GM12878 (cell line): ENCODE measurements around the gene ITPR2. TPM values are rescaled to one million over a fixed set of nuclear protein-coding genes. Genes with fewer than 3 reads are reported as not detected.

Experiments
- ATAC-seq: fragments of 200-7000 bp; cut with Tn5 transposase; 3 replicates; pipeline ENCODE4 v1.9.1; 2020; ENCODE audit warnings: mild to moderate bottlenecking, moderate library complexity
- BruUV-seq: library from RNA; stranded (reverse); fragments of 400-500 nt; replicated peaks from 2 replicates; lab custom pipeline; 2021; lab: Mats Ljungman, UMichigan
- CTCF ChIA-PET: fragments of 300-600 bp; sonication (Branson Sonifier 250); formaldehyde crosslinking; extraction: SDS; loops from one replicate; lab custom pipeline; 2021; ENCODE audit warnings: inconsistent platforms; lab: Yijun Ruan, JAX
- POLR2A ChIA-PET: fragments of 350-600 bp; formaldehyde crosslinking; extraction: SDS; loops from one replicate; lab custom pipeline; 2021; ENCODE audit warnings: inconsistent platforms; lab: Charles Lee
- RAD21 ChIA-PET: fragments of 300-600 bp; sonication (Branson Sonifier 250); formaldehyde crosslinking; loops from one replicate; lab custom pipeline; 2023; ENCODE audit warnings: antibody characterized with exemption; ENCODE audit not compliant: unreplicated experiment; lab: Charles Lee
- SMC1A ChIA-PET: fragments of 300-600 bp; sonication (Branson Sonifier 250); formaldehyde crosslinking; loops from one replicate; lab custom pipeline; 2023; ENCODE audit not compliant: unreplicated experiment, uncharacterized antibody; lab: Charles Lee
- DNase-seq: peaks from one replicate; pipeline ENCODE4 v3.0.0-alpha.2; 2011; ENCODE audit warnings: low read depth, low spot score
- FAIRE-seq: peaks from 3 replicates; lab custom pipeline; 2011; peaks lifted over from hg19 to GRCh38; lab: Jason Lieb, UNC
- H2AFZ ChIP-seq: 2 replicates; pipeline ENCODE4 v1.6.0; 2011; ENCODE audit warnings: low read depth, low read length, control low read depth; ENCODE audit not compliant: control insufficient read depth
- H3K27ac ChIP-seq: 2 replicates; pipeline ENCODE4 v1.5.1; 2011; ENCODE audit warnings: control low read depth; ENCODE audit not compliant: control insufficient read depth, insufficient read depth
- H3K27me3 ChIP-seq, 2 experiments: replicated peaks in 1 of 2; 2 replicates each; pipeline versions ENCODE4 v1.6.0 to v1.6.1; 2011; ENCODE audit warnings: low read length in 1 of 2; ENCODE audit not compliant: control insufficient read depth in 2 of 2, insufficient read depth in 2 of 2
- H3K36me3 ChIP-seq, 2 experiments: 2 replicates each; pipeline ENCODE4 v1.5.1; 2011; ENCODE audit warnings: low read length in 1 of 2; ENCODE audit not compliant: control insufficient read depth in 2 of 2, insufficient read depth in 2 of 2
- H3K4me1 ChIP-seq: 2 replicates; pipeline ENCODE4 v1.6.1; 2011; ENCODE audit warnings: mild to moderate bottlenecking, low read length, moderate library complexity, mixed read lengths; ENCODE audit not compliant: control insufficient read depth, insufficient read depth
- H3K4me2 ChIP-seq: 2 replicates; pipeline ENCODE4 v1.6.0; 2011; ENCODE audit warnings: control low read depth; ENCODE audit not compliant: control insufficient read depth, insufficient read depth
- H3K4me3 ChIP-seq: fragments of 200-600 bp; sonication (generic); 2 replicates; pipeline ENCODE4 v1.5.1; 2016
- H3K79me2 ChIP-seq: 2 replicates; pipeline ENCODE4 v1.6.0; 2011; ENCODE audit warnings: low read length; ENCODE audit not compliant: control insufficient read depth, insufficient read depth
- H3K9ac ChIP-seq: 2 replicates; pipeline ENCODE4 v1.8.0; 2011; ENCODE audit warnings: low read length, control low read depth, mixed read lengths; ENCODE audit not compliant: control insufficient read depth, insufficient read depth
- H3K9me3 ChIP-seq: replicated peaks from 3 replicates; pipeline ENCODE4 v1.5.1; 2011; ENCODE audit warnings: mild to moderate bottlenecking, low read length; ENCODE audit not compliant: control insufficient read depth, insufficient read depth
- H4K20me1 ChIP-seq: 2 replicates; pipeline ENCODE4 v1.6.0; 2011; ENCODE audit not compliant: control insufficient read depth, insufficient read depth
- CHD4 ChIP-seq: fragments of 200-600 bp; sonication (generic); IDR thresholded peaks from 2 replicates; pipeline ENCODE4 v1.6.1; 2016; ENCODE audit warnings: mild to moderate bottlenecking
- DPF2 ChIP-seq: fragments of 450-650 bp; IDR thresholded peaks from 2 replicates; pipeline ENCODE4 v1.6.1; 2017; ENCODE audit warnings: mild to moderate bottlenecking
- EGR1 ChIP-seq, 2 experiments: IDR thresholded peaks; 1 replicate in 1 of 2; 2 replicates in 1 of 2; pipeline ENCODE4 v1.6.1; 2011 to 2012; ENCODE audit warnings: low read depth in 2 of 2, low read length in 2 of 2, borderline replicate concordance in 1 of 2, mild to moderate bottlenecking in 1 of 2, moderate library complexity in 1 of 2
- FOS ChIP-seq: IDR thresholded peaks from 3 replicates; pipeline ENCODE4 v1.6.1; 2011; ENCODE audit warnings: borderline replicate concordance; ENCODE audit not compliant: insufficient read length; ENCODE audit errors: extremely low read depth
- HCFC1 ChIP-seq: fragments of 150-350 bp; IDR thresholded peaks from 2 replicates; pipeline ENCODE4 v1.6.1; 2014; ENCODE audit warnings: low read length
- IKZF2 ChIP-seq, 2 experiments: fragments of 450-650 bp; IDR thresholded peaks; 2 replicates each; pipeline ENCODE4 v1.6.1; 2017; ENCODE audit warnings: mild to moderate bottlenecking in 2 of 2, moderate library complexity in 2 of 2
- MYB ChIP-seq: fragments of 150-350 bp; IDR thresholded peaks from 2 replicates; pipeline ENCODE4 v1.6.1; 2014; ENCODE audit warnings: mild to moderate bottlenecking, low read depth, low read length, borderline replicate concordance
- NFXL1 ChIP-seq: fragments of 450-650 bp; IDR thresholded peaks from 2 replicates; pipeline ENCODE4 v1.6.1; 2017; ENCODE audit warnings: antibody characterized with exemption, mild to moderate bottlenecking, borderline replicate concordance
- RUNX3 ChIP-seq: IDR thresholded peaks from 2 replicates; pipeline ENCODE4 v1.6.1; 2012; ENCODE audit warnings: low read length, inconsistent platforms
- SMARCA5 ChIP-seq: fragments of 450-650 bp; IDR thresholded peaks from 2 replicates; pipeline ENCODE4 v1.6.1; 2017; ENCODE audit warnings: mild to moderate bottlenecking
- STAT3 ChIP-seq: IDR thresholded peaks from 2 replicates; pipeline ENCODE4 v1.6.1; 2011; ENCODE audit warnings: low read depth, low read length, improper control_type of control experiment
- TBL1XR1 ChIP-seq: IDR thresholded peaks from 2 replicates; pipeline ENCODE4 v1.6.1; 2012; ENCODE audit warnings: low read depth, low read length, improper control_type of control experiment
- ZZZ3 ChIP-seq: IDR thresholded peaks from 2 replicates; pipeline ENCODE4 v1.6.1; 2011; ENCODE audit warnings: low read depth; ENCODE audit not compliant: control insufficient read depth, insufficient read length
- WGBS: methylation state at CpG from one replicate; pipeline ENCODE4 v1.1.6; 2016; ENCODE audit warnings: low lambda C conversion rate; ENCODE audit not compliant: insufficient replicate concordance, insufficient coverage; ENCODE audit errors: missing lambda C conversion rate; 5-methylcytosine and 5-hydroxymethylcytosine counted together
- in situ Hi-C: fragments of 300-500 bp; cut with MboI; formaldehyde crosslinking; loops from 9 replicates; pipeline ENCODE4 v1.14.3; 2018; ENCODE audit warnings: mixed read lengths
- intact Hi-C: fragments of 100-400 bp; cut with micrococcal nuclease; formaldehyde crosslinking; loops from one replicate; pipeline ENCODE4 v1.14.2; 2022; ENCODE audit not compliant: unreplicated experiment
- polyA plus RNA-seq, 11 experiments: library from polyadenylated mRNA; depleted of rRNA in 4 of 11; unstranded in 6 of 11; stranded (reverse) in 5 of 11; fragments of >200 nt; fragmentation: Nextera tagmentation in 4 of 11; fragmentation: Illumina TruSeq in 1 of 11; extraction: Ambion mirVana in 4 of 11; extraction: Trizol in 1 of 11; gene quantifications; 1 replicate in 1 of 11; 2 replicates in 10 of 11; pipeline versions ENCODE4 v1.2.1 to v1.2.3, GENCODE V29; 2011 to 2016; ENCODE audit warnings: inconsistent platforms in 2 of 11, missing spikeins in 2 of 11, low read depth in 1 of 11
- total RNA-seq, 4 experiments: library from RNA; depleted of rRNA in 3 of 4; stranded (reverse); fragments of >200 nt in 3 of 4; fragmentation: Illumina TruSeq in 1 of 4; extraction: Trizol in 1 of 4; gene quantifications; 2 replicates each; pipeline versions ENCODE4 v1.2.1 to v1.2.3, GENCODE V29; 2013 to 2021
- TF ChIP-seq, protein P1 (sequence below): fragments of 450-650 bp; IDR thresholded peaks from 2 replicates; pipeline ENCODE4 v1.6.1; 2017; ENCODE audit warnings: mild to moderate bottlenecking
- TF ChIP-seq, protein P2 (sequence below): IDR thresholded peaks from 2 replicates; pipeline ENCODE4 v1.6.1; 2012; ENCODE audit warnings: low read depth, low read length, improper control_type of control experiment

The ITPR2 gene
- total and polyA plus RNA-seq, 10 of the 15 experiments (the other 5 are each of a cell fraction or from before 2014, with no cell fraction given), result 7.5 to 76.2 (median 47.1) TPM

DNA sequence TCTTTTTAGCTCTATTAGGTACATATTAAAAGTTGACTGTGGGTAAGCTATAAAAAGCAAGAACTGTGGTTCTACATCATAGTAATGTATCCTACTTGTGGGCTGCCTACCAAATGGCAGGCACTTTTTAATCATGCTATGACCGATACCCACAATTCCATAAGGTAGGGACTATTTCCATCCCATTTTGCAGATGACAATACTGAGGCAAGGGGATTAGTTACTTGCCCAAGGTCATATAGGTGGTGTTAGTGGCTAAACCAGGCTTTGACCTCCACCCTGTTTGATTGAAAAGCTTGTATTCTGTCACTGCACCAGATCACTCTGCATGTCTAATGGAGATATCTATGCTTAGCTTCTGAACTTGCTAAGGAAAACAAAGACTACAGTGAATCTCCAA is 485.7 kb downstream of the ITPR2 start:
- CTCF ChIA-PET, result interaction anchor here (1.1 to 1.5 kb wide), 5 partner anchors 11 to 231 kb away, joined by 3 to 5 read pairs (median 3); no protein-coding TSS in a partner anchor
- no peak overlapping the region for H2AFZ ChIP-seq
- H3K9ac ChIP-seq, result no peak overlapping the region
- RAD21 ChIA-PET, result interaction anchor here (1.0 to 1.4 kb wide), 3 partner anchors 29 to 229 kb away, joined by 3 to 6 read pairs (median 5); no protein-coding TSS in a partner anchor
- no peaks in the 10 kb centered on the region for H3K27me3 ChIP-seq
- WGBS, result 100% methylated on average over 1 of the region's 1 CpG
- DNase-seq (no peak), ATAC-seq (no peak), FAIRE-seq (no peak)
- H3K4me3 ChIP-seq, result no peak overlapping the region
- no peaks in the 10 kb centered on the region; a peak in 2 of 4 replicates for H3K36me3 ChIP-seq
- POLR2A ChIA-PET, result no interaction called here
- H3K27ac ChIP-seq, result no peak overlapping the region
- H3K4me2 ChIP-seq, result no peak overlapping the region
- TF ChIP-seq, protein P1, sequence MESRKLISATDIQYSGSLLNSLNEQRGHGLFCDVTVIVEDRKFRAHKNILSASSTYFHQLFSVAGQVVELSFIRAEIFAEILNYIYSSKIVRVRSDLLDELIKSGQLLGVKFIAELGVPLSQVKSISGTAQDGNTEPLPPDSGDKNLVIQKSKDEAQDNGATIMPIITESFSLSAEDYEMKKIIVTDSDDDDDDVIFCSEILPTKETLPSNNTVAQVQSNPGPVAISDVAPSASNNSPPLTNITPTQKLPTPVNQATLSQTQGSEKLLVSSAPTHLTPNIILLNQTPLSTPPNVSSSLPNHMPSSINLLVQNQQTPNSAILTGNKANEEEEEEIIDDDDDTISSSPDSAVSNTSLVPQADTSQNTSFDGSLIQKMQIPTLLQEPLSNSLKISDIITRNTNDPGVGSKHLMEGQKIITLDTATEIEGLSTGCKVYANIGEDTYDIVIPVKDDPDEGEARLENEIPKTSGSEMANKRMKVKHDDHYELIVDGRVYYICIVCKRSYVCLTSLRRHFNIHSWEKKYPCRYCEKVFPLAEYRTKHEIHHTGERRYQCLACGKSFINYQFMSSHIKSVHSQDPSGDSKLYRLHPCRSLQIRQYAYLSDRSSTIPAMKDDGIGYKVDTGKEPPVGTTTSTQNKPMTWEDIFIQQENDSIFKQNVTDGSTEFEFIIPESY, result no peak
- TF ChIP-seq IKZF2 (IDR thresholded peaks at IDR 0.05) (no peak), RUNX3 (no peak), MYB (no peak), HCFC1 (no peak), EGR1 (IDR thresholded peaks at IDR 0.05; ENCODE audit: borderline replicate concordance in 1 of 2, low read depth in 2 of 2, low read length in 2 of 2) (no peak), ZZZ3 (no peak), CHD4 (no peak), NFXL1 (no peak), DPF2 (no peak), FOS (no peak), SMARCA5 (no peak), TBL1XR1 (no peak), STAT3 (no peak)
- TF ChIP-seq, protein P2, sequence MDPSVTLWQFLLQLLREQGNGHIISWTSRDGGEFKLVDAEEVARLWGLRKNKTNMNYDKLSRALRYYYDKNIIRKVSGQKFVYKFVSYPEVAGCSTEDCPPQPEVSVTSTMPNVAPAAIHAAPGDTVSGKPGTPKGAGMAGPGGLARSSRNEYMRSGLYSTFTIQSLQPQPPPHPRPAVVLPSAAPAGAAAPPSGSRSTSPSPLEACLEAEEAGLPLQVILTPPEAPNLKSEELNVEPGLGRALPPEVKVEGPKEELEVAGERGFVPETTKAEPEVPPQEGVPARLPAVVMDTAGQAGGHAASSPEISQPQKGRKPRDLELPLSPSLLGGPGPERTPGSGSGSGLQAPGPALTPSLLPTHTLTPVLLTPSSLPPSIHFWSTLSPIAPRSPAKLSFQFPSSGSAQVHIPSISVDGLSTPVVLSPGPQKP, result no peak
- intact Hi-C loops, result no loop called here
- SMC1A ChIA-PET, result interaction anchor here (0.6 to 3.4 kb wide), 10 partner anchors 11 to 301 kb away, joined by 3 to 12 read pairs (median 4); no protein-coding TSS in a partner anchor
- no TSS peak for BruUV-seq
- H4K20me1 ChIP-seq, result no peaks in the 10 kb centered on the region
- no peaks in the 10 kb centered on the region for H3K79me2 ChIP-seq
- in situ Hi-C loops, result no loop called here
- no peaks in the 10 kb centered on the region for H3K9me3 ChIP-seq
- no peaks in the 10 kb centered on the region for H3K4me1 ChIP-seq
